Panc1 (cell line): ENCODE data around the gene UBN2. TPM values are rescaled to one million over a fixed set of nuclear protein-coding genes. Genes with fewer than 3 reads are reported as not detected.
"Not testable (repeated sequence)": the region's sequence is repeated elsewhere in the genome, so short reads cannot be mapped to it uniquely, and the experiment has no call there.

Experiments
- ATAC-seq: fragments of 200-7000 bp; cut with Tn5 transposase; 2 replicates; pipeline ENCODE4 v1.9.1; 2020; ENCODE audit warnings: mild to moderate bottlenecking, moderate library complexity
- BruUV-seq: library from RNA; stranded (reverse); fragments of 400-500 nt; replicated peaks from 2 replicates; lab custom pipeline; 2021; lab: Mats Ljungman, UMichigan
- CTCF ChIA-PET: fragments of 300-600 bp; sonication (Branson Sonifier 250); formaldehyde crosslinking; loops from one replicate; lab custom pipeline; 2022; ENCODE audit warnings: antibody characterized with exemption; lab: Charles Lee
- POLR2A ChIA-PET: fragments of 300-600 bp; sonication (Branson Sonifier 250); formaldehyde crosslinking; loops from one replicate; lab custom pipeline; 2022; ENCODE audit warnings: antibody characterized with exemption; lab: Charles Lee
- DNase-seq: peaks from one replicate; pipeline ENCODE4 v3.0.0-alpha.2; 2010; ENCODE audit warnings: low read depth, low spot score
- H3K27ac ChIP-seq: 2 replicates; pipeline ENCODE4 v1.5.1; 2011; ENCODE audit warnings: mild to moderate bottlenecking, low read length, inconsistent platforms
- H3K27me3 ChIP-seq: fragments of 200-500 bp; sonication (Bioruptor generic); 2 replicates; pipeline ENCODE4 v1.6.0; 2014; ENCODE audit warnings: low read length, inconsistent platforms; ENCODE audit not compliant: control insufficient read depth, insufficient read depth
- H3K36me3 ChIP-seq: fragments of 200-500 bp; sonication (Bioruptor generic); 2 replicates; pipeline ENCODE4 v1.5.1; 2014; ENCODE audit warnings: inconsistent platforms, mild to moderate bottlenecking, low read length, moderate library complexity; ENCODE audit not compliant: control insufficient read depth, insufficient read depth
- H3K4me1 ChIP-seq: 2 replicates; pipeline ENCODE4 v1.5.1; 2011; ENCODE audit warnings: inconsistent platforms, mild to moderate bottlenecking, low read length, moderate library complexity; ENCODE audit not compliant: control insufficient read depth, insufficient read depth
- H3K4me3 ChIP-seq, 2 experiments: 2 replicates each; pipeline ENCODE4 v1.5.1; 2011 to 2012; ENCODE audit warnings: low read depth in 2 of 2, low read length in 2 of 2, mild to moderate bottlenecking in 2 of 2, inconsistent platforms in 1 of 2, moderate library complexity in 1 of 2
- H3K9me3 ChIP-seq: fragments of 200-500 bp; sonication (Bioruptor generic); 2 replicates; pipeline ENCODE4 v1.5.1; 2014; ENCODE audit warnings: low read depth, mild to moderate bottlenecking, inconsistent platforms, low read length, moderate library complexity; ENCODE audit not compliant: control insufficient read depth, insufficient read depth
- CTCF ChIP-seq: fragments of 450-650 bp; IDR thresholded peaks from 2 replicates; pipeline ENCODE4 v1.5.1; 2017; ENCODE audit warnings: mild to moderate bottlenecking
- POLR2AphosphoS5 ChIP-seq: IDR thresholded peaks from 2 replicates; pipeline ENCODE4 v1.6.1; 2012; ENCODE audit warnings: mild to moderate bottlenecking, low read depth, low read length, moderate library complexity
- REST ChIP-seq, 2 experiments: IDR thresholded peaks; 2 replicates each; pipeline ENCODE4 v1.6.1; 2011 to 2012; ENCODE audit warnings: low read depth in 2 of 2, control low read depth in 1 of 2, low read length in 1 of 2, mild to moderate bottlenecking in 1 of 2, moderate library complexity in 1 of 2; ENCODE audit not compliant: insufficient read depth in 1 of 2
- SIN3A ChIP-seq: IDR thresholded peaks from 2 replicates; pipeline ENCODE4 v1.6.1; 2012; ENCODE audit warnings: low read depth, mild to moderate bottlenecking, low read length, moderate library complexity, borderline replicate concordance; ENCODE audit not compliant: insufficient read depth
- TCF7L2 ChIP-seq: IDR thresholded peaks from 2 replicates; pipeline ENCODE4 v1.6.1; 2011; ENCODE audit warnings: mild to moderate bottlenecking, low read depth, low read length, inconsistent platforms
- in situ Hi-C: cut with HindIII; loops from 2 replicates; pipeline ENCODE4 v1.10.0; 2016; ENCODE audit warnings: low sequenced_read_pairs, low pct_unique_long_range_greater_than_20kb
- intact Hi-C: fragments of 100-400 bp; cut with micrococcal nuclease; formaldehyde crosslinking; loops from one replicate; pipeline ENCODE4 v1.10.0; 2022; ENCODE audit not compliant: unreplicated experiment
- total RNA-seq: library from RNA; stranded (reverse); gene quantifications from one replicate; pipeline ENCODE4 v1.2.1, GENCODE V29; 2021; ENCODE audit not compliant: unreplicated experiment

The UBN2 gene
- total RNA-seq, 1 experiment from 2014 or later: 14.0 TPM

- H3K4me3 ChIP-seq: no peak overlapping the region
- H3K9me3 ChIP-seq: no peaks in the 10 kb centered on the region
- ChIA-PET CTCF (no interaction called here), POLR2A (no interaction called here)
- no peak for TF ChIP-seq CTCF
- no peak for TF ChIP-seq POLR2AphosphoS5
- no peaks in the 10 kb centered on the region for H3K4me1 ChIP-seq
- H3K27ac ChIP-seq: no peak overlapping the region
- in situ Hi-C loops: no loop called here
- ATAC-seq: no peak
- intact Hi-C loops: no loop called here
- peaks cover 2% of the 10 kb centered on the region; the same call in 1 of the 2 replicates for H3K27me3 ChIP-seq
- H3K36me3 ChIP-seq: no peaks in the 10 kb centered on the region
- DNase-seq: no peak
- BruUV-seq: no TSS peak
These were observed 12.9 kb upstream of the UBN2 start for GRCh38 chr7:139218173-139218572.

GRCh38 chr7:139224219-139224618, 6.8 kb upstream of the UBN2 start:
- intact Hi-C loops (no loop called here), in situ Hi-C loops (no loop called here)
- BruUV-seq: no TSS peak
- Histone ChIP-seq H3K27ac (no peak overlapping the region), H3K36me3 (no peaks in the 10 kb centered on the region), H3K4me3 (no peak overlapping the region), H3K27me3 (peaks cover 6% of the 10 kb centered on the region; the same call in 1 of the 2 replicates), H3K9me3 (no peaks in the 10 kb centered on the region), H3K4me1 (no peaks in the 10 kb centered on the region)
- ATAC-seq: no peak
- CTCF ChIA-PET: no interaction called here
- POLR2A ChIA-PET: no interaction called here
- TF ChIP-seq REST (IDR thresholded peaks at IDR 0.05; ENCODE audit: insufficient read depth in 1 of 2, low read depth in 2 of 2, low read length in 1 of 2) (no peak), CTCF (no peak), POLR2AphosphoS5 (no peak), SIN3A (no peak), TCF7L2 (no peak)
- DNase-seq: no peak

- BruUV-seq, ATAC-seq, CTCF ChIA-PET, intact Hi-C loops, POLR2A ChIA-PET, H3K4me3 ChIP-seq, H3K27me3 ChIP-seq, H3K4me1 ChIP-seq, H3K27ac ChIP-seq, H3K9me3 ChIP-seq, DNase-seq, in situ Hi-C loops, H3K36me3 ChIP-seq: not testable (repeated sequence)
These were observed 6.2 kb upstream of the UBN2 start for GRCh38 chr7:139224836-139225235.

GRCh38 chr7:139225286-139226157, 5.5 kb upstream of the UBN2 start:
- H3K4me3 ChIP-seq, intact Hi-C loops, H3K27ac ChIP-seq, CTCF ChIA-PET, in situ Hi-C loops, POLR2A ChIA-PET, BruUV-seq, H3K27me3 ChIP-seq, H3K36me3 ChIP-seq, DNase-seq, H3K9me3 ChIP-seq, H3K4me1 ChIP-seq, ATAC-seq: not testable (repeated sequence)
